GM12801 (cell line): ENCODE results near the gene RELN.

Experiments
- TF ChIP-seq, protein P1 (sequence below): IDR thresholded peaks from one replicate; pipeline ENCODE4 v1.5.1; 2011; ENCODE audit warnings: control low read depth; ENCODE audit not compliant: insufficient read length; ENCODE audit errors: extremely low read depth

The RELN gene

DNA sequence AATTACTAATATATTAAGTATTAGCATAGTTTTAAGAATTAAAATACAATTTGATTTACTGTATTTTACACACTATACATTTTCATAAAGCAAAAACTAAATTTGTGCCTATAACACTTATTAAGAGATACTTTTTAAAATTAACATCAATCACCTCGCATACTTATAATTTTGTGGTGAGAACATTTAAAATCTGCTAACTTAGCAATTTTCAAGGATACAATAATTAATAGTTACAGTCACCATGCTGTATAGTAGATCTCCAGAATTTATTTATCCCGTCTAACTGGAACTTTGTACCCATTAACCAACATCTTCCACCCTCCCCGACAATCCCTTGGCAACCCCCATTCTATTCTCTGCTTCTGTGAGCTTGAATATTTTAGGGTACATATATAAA, 47.5 kb downstream of the RELN start:
- TF ChIP-seq, protein P1, sequence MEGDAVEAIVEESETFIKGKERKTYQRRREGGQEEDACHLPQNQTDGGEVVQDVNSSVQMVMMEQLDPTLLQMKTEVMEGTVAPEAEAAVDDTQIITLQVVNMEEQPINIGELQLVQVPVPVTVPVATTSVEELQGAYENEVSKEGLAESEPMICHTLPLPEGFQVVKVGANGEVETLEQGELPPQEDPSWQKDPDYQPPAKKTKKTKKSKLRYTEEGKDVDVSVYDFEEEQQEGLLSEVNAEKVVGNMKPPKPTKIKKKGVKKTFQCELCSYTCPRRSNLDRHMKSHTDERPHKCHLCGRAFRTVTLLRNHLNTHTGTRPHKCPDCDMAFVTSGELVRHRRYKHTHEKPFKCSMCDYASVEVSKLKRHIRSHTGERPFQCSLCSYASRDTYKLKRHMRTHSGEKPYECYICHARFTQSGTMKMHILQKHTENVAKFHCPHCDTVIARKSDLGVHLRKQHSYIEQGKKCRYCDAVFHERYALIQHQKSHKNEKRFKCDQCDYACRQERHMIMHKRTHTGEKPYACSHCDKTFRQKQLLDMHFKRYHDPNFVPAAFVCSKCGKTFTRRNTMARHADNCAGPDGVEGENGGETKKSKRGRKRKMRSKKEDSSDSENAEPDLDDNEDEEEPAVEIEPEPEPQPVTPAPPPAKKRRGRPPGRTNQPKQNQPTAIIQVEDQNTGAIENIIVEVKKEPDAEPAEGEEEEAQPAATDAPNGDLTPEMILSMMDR, result no peak

DNA sequence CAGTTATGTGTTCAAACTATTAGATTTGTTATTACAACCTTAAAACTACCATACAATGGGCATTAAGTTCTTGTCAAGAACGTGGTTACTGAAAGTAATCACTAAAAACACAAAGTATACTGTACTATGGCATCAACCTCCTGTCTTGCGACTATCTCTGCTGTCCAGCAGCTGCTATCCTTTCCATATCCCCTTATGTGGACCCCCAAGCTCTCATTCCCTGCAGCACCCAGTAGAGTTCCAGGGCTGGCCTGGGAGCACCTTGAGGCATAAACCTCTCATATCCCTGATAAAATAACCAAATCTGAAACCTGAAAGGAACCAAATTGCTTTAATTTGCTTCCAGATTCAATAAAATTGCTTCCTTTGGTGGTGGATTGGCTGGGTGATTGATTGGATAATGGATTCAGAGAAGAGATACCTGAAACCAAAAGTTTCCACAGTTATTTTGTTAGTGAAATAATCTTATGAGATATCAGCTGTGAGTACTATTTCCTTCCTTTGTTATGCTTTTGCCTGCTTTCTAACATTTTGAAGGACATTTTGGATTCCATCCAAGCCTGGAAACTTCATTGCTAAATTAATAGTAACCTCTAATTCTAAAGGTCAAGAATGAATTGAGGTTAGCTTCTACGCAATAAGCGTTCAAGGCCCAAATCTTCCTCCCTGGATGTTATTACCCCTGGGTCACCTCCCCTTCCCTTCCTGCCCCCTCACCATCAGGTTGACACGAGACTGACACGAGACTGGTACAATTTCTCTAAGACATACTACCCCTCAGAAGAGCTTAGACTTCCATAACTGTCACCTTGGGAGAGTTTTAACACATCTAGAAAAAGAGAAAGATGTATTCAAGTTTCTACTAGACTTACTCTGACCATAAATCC, 48.8 kb downstream of the RELN start:
- TF ChIP-seq, protein P1, result no peak

DNA sequence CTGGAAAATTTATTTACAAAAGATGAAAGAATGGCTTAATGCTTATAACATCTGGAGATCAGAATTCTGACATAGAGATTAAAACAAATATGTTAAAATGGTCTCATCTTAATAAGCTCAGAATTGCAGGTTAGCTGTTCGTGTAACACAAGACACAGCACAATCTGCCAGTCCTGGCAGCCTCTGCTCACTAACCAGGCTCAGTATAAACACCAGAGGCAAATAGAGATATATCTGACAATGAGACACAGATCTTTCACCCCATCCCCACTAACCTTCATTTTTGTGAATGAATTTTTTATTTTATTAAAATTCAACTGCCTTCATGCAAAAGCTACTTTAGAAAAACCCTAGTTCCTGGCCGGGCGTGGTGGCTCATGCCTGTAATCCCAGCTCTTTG, 51.8 kb downstream of the RELN start:
- TF ChIP-seq, protein P1, result no peak

DNA sequence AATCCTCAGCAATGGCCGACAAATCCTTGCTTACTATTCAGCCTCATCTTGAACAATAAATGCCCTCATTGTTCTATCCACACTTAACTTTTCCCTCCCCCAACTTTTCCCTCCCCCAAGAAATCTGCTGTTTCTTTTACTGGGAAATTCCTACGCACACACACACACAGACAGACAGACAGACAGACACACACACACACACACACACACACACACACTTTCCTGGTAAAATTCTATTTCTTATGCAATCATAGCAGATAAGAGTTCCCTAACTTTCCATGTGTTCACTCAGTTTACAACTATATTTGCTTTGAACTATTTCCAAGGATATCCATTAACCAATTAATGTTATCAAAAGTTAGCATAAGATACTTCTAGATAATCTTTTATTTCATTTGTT, 52.9 kb downstream of the RELN start:
- TF ChIP-seq, protein P1, result no peak

DNA sequence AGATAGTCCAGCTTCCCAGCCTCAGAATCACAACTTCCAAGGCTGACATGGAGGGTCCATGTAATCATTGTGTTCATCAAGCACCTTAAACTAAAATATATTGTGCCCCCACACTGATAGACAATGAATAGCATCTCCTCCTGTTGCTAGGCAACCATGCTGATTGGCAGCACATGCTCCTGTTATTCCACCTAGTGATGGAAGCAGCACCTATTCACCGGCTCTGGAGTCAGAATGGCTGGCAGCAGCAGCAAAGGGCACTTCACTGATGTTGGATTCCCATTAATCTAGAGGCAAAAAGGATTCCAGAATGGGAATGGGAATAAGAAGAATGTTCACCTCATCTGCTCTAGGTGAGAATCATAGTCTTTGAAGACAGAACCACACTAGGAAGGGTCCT, 55.0 kb downstream of the RELN start:
- TF ChIP-seq, protein P1, result no peak

DNA sequence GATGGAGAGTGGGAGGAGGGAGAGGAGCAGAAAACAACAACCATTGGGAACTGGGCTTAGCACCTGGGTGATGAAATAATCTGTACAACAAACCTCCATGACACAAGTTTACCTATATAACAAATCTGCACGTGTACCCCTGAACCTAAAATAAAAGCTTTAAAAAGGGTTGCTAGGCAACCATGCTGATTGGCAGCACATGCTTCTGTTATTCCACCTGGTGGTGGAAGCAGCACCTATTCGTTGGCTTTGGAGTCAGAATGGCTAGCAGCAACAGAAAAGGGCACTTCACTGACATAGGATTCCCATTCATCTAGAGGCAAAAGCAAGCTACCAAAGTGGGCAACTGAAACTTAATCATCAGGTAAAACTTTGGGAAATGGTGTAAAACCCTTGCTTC, 57.1 kb downstream of the RELN start:
- TF ChIP-seq, protein P1, result no peak

DNA sequence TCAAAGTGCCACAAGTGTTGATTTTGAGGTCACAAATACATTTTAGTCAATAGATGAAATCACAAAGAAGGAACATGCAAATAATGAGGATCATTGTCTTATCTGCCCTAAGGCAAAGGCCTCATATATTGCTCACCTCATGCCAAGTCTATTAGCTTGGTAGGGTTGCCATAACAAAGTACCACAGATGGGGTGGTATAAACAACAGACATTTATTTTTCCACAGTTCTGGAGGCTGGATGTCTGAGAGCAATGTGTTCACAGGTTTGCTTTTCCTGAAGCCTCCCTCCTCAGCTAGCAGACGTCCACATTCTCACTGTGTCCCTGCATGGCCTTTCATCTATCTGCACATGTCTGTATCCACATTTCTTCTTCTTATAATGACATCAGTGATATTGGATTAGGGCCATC, 59.6 kb downstream of the RELN start:
- TF ChIP-seq, protein P1, result no peak
